GM10847 (cell line): Measurements from ENCODE around the gene PAFAH1B2.

Experiments used
- POLR2A ChIP-seq: IDR thresholded peaks from 2 replicates; pipeline ENCODE4 v1.6.1; 2011; ENCODE audit not compliant: insufficient read length; ENCODE audit errors: extremely low read depth

The PAFAH1B2 gene

DNA sequence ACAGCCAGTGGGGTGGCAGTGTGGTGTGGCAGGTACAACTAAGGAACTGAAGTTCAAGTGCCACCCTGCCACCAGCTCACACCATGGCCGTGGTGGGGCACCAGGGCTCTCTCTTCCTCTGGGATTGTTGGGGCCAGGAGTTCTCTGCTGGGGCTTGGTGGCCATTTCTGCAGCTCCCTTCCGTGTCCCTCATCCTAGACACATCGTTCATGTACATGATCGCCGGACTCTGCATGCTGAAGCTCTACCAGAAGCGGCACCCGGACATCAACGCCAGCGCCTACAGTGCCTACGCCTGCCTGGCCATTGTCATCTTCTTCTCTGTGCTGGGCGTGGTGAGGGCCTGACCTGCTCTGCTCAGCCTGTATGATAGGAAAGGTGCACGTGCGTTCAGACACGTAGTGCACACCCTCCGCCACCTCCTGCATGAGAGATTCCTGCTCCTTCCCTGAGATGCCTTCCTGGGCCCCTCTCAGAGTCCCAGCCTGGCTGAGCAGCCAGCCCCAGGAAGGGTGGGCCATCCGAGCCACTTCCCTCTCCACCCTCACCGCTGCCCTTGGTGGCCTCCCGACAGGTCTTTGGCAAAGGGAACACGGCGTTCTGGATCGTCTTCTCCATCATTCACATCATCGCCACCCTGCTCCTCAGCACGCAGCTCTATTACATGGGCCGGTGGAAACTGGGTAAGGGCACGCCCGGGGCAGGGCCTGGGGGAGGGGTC lies 47.8 kb downstream of the PAFAH1B2 start:
- no peak for TF ChIP-seq POLR2A

DNA sequence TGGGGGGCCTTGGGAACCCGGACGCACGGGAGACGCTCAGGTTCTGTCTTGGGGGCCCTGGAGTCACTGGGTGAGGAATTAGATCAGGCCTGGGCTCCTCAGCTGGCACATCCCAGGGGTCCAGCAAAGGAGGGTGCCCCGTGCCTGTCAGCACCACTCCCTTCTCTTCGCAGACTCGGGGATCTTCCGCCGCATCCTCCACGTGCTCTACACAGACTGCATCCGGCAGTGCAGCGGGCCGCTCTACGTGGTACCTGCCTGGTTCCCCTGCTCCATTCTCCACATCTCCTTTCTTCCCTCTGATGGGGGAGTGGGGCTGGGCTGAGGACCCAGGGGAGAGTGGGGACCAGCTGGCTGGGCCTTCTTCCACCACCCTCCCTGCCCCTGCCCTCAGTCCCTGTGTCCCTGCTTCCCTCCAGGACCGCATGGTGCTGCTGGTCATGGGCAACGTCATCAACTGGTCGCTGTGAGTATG lies 48.4 kb downstream of the PAFAH1B2 start:
- no peak for TF ChIP-seq POLR2A

DNA sequence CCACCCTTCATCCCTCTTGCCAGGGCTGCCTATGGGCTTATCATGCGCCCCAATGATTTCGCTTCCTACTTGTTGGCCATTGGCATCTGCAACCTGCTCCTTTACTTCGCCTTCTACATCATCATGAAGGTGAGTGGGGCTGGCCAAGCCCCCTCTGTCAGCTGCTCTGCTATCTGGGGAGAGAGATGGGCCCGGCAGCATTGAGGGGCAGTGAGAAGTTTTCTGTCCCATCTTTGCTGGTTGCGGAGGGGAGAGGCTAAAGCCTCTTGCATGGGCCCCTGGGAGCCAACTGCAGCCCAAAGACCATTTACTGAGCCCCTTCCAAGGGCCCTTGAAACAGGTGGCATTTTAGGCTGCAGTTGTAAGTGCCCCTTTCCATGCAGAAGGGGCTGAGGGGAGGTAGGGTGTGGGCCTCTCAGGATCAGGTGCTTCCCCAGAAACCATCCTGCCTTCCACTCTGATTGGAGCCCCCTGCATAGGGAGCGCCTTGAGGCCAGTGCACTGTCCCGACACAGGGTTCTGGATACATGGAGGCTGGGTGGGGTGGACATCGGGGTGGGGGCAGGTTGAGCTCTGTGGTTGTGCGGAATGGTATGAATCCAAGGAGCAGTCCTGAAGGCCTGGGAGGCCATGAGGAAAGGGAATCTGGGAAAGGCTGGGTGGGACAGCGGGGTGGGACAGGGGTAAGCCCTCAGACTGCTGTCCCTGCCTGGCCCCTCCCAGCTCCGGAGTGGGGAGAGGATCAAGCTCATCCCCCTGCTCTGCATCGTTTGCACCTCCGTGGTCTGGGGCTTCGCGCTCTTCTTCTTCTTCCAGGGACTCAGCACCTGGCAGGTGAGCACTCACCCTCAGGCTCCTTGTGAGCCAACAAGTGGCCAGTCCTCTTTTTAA lies 49.3 kb downstream of the PAFAH1B2 start:
- no peak for TF ChIP-seq POLR2A

DNA sequence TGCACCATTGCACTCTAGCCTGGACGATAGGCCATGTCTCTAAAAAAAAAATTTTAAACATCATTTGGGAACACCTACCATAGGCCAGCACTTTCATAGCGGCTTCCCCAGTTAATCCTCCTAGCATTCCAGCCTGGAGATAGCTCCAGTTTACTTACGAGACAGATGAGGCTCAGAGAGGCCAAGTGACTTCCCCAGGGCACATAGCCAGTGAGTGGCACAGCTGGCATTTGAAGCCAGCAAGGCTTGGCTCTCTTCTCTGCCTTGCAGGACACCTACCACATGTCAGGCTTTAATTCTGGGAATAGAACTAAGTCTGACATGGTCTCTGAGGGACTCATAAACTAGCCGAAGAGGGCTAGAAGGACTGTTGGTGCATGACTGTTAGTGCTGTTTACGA lies 50.2 kb downstream of the PAFAH1B2 start:
- no peak for TF ChIP-seq POLR2A

DNA sequence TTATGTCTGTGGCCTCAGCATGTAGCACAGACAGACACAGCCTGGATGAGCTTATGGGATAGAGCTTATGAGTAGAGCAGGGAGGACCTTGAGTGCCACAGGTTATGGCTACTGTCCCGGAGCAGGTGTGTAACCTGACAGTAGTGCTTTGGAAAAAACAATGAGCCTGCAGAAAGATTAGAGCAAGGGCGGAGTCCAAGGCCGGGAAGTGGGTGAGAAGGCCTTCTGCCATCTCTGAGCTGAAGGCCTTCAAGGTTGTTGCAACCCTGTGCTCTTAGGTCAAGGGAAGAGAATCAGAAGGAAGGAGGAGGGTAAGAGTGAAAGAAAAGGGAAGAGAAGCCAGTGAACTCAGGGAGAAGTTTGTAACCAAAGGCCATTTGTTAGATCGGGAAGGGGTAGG lies 51.2 kb downstream of the PAFAH1B2 start:
- no peak for TF ChIP-seq POLR2A

DNA sequence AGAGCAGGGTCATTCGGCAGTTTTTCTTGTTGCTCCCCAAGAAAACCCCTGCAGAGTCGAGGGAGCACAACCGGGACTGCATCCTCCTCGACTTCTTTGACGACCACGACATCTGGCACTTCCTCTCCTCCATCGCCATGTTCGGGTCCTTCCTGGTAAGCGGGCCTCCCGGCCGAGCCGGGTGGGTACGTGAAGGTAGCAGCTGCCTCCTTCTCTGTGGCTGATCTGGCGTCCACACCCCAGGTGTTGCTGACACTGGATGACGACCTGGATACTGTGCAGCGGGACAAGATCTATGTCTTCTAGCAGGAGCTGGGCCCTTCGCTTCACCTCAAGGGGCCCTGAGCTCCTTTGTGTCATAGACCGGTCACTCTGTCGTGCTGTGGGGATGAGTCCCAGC lies 51.7 kb downstream of the PAFAH1B2 start:
- no peak for TF ChIP-seq POLR2A

DNA sequence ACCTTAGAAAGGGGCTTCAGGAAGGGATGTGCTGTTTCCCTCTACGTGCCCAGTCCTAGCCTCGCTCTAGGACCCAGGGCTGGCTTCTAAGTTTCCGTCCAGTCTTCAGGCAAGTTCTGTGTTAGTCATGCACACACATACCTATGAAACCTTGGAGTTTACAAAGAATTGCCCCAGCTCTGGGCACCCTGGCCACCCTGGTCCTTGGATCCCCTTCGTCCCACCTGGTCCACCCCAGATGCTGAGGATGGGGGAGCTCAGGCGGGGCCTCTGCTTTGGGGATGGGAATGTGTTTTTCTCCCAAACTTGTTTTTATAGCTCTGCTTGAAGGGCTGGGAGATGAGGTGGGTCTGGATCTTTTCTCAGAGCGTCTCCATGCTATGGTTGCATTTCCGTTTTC lies 52.9 kb downstream of the PAFAH1B2 start:
- no peak for TF ChIP-seq POLR2A

DNA sequence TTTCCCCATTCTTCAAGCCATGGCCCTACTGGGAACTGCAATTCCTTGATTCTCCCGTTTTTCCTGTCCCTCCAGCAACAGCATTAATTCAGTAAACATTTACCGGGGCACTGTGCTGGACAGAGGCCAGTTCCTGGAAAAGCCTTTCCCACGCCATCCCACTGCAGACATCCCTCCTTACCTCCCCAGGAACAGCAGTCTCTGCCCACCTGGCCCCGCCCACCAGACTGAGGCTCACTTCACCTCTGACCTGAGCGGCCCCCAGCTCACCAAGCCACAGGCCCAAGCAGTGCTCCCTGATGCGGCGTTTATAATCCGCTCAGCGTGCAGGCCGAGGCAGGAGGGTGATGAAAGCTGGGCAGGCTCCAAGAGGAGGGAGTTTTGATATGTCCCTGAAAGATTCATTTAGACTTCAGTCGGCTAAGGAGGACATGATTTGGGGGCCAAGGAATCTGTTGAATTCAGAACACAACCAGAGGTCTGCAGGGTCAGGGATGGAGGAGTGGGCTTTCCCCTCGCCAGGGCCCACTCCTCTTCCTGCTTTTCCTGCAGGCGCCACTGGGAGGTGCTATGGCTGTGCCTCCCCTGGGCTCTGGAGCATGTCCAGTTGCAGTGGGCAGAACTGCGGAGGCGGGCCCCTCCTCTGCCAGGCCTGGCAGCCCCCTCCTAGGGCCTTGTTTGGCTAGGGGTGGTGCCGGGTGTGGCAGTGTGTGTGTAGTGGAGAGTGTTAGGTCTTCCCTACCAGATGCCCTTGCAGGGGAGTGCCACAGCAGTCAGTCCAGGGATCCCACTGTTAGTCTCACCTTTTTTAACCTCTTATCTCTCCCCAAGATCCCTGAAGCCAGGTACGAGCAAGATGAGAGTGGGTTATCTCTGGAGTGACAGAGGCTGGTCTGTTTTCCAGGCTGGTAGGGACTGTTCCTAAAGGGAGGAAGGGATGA lies 53.7 kb downstream of the PAFAH1B2 start:
- TF ChIP-seq POLR2A = no peak

DNA sequence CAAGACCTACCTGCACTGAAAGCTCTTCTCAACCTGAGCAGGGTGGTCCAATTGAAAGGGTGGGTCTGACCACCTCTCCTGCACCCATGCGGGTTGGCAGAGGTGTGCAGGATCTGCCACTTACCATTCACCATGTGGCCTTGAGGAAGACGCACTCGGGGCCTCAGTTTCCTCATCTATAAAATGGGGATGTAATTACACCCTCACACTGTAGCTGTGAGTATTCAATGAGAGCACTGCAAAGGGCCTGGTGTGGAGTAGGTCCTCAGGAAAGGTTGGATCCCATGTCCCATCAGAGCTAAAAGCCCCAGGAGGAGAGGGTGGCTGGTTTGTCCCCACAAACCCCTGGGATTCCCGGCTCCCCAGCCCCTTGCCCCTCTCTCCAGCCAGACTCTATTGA lies 54.5 kb downstream of the PAFAH1B2 start:
- no peak for TF ChIP-seq POLR2A

DNA sequence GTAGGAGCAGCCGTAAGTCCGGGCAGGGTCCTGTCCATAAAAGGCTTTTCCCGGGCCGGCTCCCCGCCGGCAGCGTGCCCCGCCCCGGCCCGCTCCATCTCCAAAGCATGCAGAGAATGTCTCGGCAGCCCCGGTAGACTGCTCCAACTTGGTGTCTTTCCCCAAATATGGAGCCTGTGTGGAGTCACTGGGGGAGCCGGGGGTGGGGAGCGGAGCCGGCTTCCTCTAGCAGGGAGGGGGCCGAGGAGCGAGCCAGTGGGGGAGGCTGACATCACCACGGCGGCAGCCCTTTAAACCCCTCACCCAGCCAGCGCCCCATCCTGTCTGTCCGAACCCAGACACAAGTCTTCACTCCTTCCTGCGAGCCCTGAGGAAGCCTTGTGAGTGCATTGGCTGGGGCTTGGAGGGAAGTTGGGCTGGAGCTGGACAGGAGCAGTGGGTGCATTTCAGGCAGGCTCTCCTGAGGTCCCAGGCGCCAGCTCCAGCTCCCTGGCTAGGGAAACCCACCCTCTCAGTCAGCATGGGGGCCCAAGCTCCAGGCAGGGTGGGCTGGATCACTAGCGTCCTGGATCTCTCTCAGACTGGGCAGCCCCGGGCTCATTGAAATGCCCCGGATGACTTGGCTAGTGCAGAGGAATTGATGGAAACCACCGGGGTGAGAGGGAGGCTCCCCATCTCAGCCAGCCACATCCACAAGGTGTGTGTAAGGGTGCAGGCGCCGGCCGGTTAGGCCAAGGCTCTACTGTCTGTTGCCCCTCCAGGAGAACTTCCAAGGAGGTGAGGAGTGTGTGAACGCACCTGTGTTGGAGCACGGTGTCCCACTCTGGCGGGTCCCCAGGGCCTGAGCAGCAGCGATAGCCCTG lies 55.2 kb downstream of the PAFAH1B2 start, which contains the start of gene TAGLN:
Gene TAGLN (plus strand): TSS at position 318 of the 863 bp plus-strand sequence. CDS start 3,644 bp downstream, outside the sequence.
- no peak for TF ChIP-seq POLR2A

DNA sequence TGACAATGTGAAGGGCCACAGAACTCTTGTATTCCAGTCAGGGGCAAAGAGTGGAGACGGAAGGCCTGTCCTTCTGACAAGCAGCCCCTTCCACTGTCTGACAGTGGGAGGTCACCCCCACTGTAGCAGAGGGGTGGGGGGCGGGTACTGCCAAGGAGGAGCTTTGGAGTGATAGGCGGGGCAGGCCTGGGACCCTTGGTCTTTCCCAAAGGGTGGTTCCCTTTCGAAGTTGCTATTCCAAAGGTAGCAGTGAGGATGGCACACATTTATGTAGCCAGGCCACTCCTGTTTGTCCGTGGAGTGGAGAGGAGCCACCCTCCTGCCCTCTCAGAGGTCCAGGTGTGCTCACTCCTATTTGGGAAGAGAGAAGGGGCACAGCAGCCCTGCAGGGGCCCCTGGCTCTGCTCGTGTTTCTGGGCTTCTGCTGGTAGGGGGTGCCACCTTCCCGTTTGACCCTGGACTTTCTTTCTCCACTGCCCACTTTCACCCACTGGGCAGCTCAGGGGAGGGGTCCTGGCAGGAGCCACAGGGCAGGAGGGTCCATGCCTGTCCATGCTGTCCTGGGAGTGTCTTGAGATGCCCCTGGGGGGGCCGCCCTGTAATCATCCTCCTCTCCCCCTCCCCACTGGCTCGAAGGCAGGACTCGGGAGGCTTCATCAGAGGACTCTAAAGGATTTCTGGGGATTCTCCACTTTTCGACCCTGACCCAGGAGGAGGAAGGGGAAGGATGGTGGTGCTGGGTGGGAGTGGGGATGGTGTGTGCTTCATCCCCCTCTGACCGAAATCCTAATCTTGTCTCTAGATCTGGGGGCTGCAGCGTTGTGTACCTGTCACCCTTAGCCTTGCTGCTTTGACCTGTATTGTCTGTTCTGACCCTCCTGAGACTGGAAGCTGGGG lies 56.1 kb downstream of the PAFAH1B2 start:
- TF ChIP-seq POLR2A = no peak

DNA sequence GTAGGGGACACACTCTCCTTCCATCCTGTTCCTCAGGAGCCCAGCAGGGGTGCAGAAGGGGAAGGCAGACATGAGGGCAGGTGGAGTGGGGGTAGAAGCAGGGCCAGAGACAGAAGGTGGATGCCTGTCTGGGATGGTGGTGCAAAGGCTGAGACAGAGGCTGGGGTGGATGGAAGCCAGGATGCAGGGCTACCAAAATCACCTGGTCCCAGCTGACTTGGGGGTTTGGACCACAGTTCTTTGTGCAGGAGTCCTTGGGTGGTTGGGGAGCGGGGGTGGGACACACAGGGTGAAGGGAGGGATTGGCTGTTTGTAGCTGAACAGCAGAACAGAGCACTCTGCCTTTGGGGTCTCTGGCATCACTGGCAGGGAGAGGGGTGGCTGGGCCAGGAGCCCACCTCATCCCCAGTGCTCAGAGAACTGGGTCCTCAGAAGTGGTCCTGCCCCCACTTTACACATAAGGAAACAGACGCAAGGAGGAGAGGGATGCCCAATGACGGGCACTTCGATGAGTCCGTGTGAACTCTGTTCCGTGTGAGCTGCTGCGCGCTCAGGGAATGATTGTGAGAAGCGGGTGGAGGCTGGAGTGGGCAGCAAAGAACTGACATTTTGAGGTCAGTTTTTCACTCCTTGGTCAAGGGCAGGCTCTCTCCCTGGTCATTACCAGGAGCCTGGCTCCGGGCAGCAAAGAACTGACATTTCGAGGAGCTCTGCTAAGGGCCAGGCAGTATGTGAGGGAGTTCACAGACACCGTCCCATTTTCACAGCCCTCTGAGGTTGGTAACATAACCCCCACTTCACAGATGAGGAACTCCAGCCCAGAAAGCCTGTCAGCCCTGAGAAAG lies 56.9 kb downstream of the PAFAH1B2 start:
- no peak for TF ChIP-seq POLR2A
